NCI-H1436 (cell line): ENCODE measurements around the gene SUSD1.
"Not testable (repeated sequence)": the region's sequence is repeated elsewhere in the genome, so short reads cannot be mapped to it uniquely, and the experiment has no call there.

Experiments used
- DNase-seq: peaks from one replicate; lab custom pipeline; 2025; lab: John Stamatoyannopoulos, UW

Gene SUSD1

GRCh38 chr9:112094948-112095681 lies 80.0 kb downstream of the SUSD1 start:
- DNase-seq = no peak

- DNase-seq = no peak
Observed at GRCh38 chr9:112094241-112094640, 80.9 kb downstream of the SUSD1 start.

GRCh38 chr9:112093870-112094216 lies 81.3 kb downstream of the SUSD1 start:
- no peak for DNase-seq

GRCh38 chr9:112093147-112093869 lies 81.8 kb downstream of the SUSD1 start:
- DNase-seq = no peak

GRCh38 chr9:112091810-112092209 lies 83.3 kb downstream of the SUSD1 start:
- peak; percentile 37 for DNase-seq

- no peak for DNase-seq
Observed at GRCh38 chr9:112087506-112087905, 87.6 kb downstream of the SUSD1 start.

- DNase-seq = no peak
Observed at GRCh38 chr9:112086627-112087026, 88.5 kb downstream of the SUSD1 start.

GRCh38 chr9:112084907-112085306 lies 90.2 kb downstream of the SUSD1 start:
- DNase-seq = no peak

GRCh38 chr9:112084334-112084733 lies 90.8 kb downstream of the SUSD1 start:
- no peak for DNase-seq

GRCh38 chr9:112081918-112082729 lies 93.0 kb downstream of the SUSD1 start:
- no peak for DNase-seq

GRCh38 chr9:112080831-112081542 lies 94.1 kb downstream of the SUSD1 start:
- no peak for DNase-seq

GRCh38 chr9:112078432-112078831 lies 96.7 kb downstream of the SUSD1 start:
- no peak for DNase-seq

GRCh38 chr9:112076814-112077213 lies 98.3 kb downstream of the SUSD1 start:
- no peak for DNase-seq

- DNase-seq = no peak
Observed at GRCh38 chr9:112075009-112075378, 100.1 kb downstream of the SUSD1 start.

- DNase-seq = peak; percentile 21
Observed at GRCh38 chr9:112074250-112075008, 100.7 kb downstream of the SUSD1 start.

GRCh38 chr9:112073639-112074173 lies 101.4 kb downstream of the SUSD1 start:
- DNase-seq = not testable (repeated sequence)

- DNase-seq = no peak
Observed at GRCh38 chr9:112072721-112073638, 102.1 kb downstream of the SUSD1 start.

GRCh38 chr9:112069318-112070169 lies 105.6 kb downstream of the SUSD1 start:
- no peak for DNase-seq
